OCI-LY1 (cell line): Measurements from ENCODE around the gene SLAIN2.

Experiments
- EZH2 ChIP-seq: fragments of 200-600 bp; sonication (generic), shearing (Covaris generic); IDR thresholded peaks from 2 replicates; pipeline ENCODE4 v1.8.0; 2017; ENCODE audit warnings: borderline replicate concordance, mixed run types, mild to moderate bottlenecking, antibody characterized with exemption, low read length, moderate library complexity, mixed read lengths
- TF ChIP-seq, protein P1 (sequence below): fragments of 200-600 bp; sonication (generic), shearing (Covaris generic); IDR thresholded peaks from 2 replicates; pipeline ENCODE4 v1.5.1; 2017; ENCODE audit warnings: mild to moderate bottlenecking, antibody characterized with exemption, low read length, moderate library complexity, mixed read lengths

DNA sequence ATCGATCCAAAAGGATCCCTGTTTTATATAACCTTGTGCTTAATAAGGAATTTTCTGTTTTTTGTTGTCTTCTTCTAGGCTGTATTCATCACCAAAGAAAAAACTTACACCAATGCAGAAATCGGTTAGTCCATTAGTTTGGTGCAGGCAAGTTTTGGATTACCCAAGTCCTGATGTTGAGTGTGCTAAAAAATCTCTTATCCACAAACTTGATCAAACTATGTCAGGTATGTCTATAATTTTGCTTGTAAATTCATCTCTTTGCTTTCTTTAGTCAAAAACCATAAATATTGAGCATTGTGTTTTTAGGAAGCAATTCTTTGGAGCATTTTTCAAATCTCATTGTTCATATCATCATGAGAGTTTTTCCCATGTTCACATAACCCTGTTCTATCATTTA, 28.4 kb downstream of the SLAIN2 start:
- TF ChIP-seq EZH2: no peak
- TF ChIP-seq, protein P1, sequence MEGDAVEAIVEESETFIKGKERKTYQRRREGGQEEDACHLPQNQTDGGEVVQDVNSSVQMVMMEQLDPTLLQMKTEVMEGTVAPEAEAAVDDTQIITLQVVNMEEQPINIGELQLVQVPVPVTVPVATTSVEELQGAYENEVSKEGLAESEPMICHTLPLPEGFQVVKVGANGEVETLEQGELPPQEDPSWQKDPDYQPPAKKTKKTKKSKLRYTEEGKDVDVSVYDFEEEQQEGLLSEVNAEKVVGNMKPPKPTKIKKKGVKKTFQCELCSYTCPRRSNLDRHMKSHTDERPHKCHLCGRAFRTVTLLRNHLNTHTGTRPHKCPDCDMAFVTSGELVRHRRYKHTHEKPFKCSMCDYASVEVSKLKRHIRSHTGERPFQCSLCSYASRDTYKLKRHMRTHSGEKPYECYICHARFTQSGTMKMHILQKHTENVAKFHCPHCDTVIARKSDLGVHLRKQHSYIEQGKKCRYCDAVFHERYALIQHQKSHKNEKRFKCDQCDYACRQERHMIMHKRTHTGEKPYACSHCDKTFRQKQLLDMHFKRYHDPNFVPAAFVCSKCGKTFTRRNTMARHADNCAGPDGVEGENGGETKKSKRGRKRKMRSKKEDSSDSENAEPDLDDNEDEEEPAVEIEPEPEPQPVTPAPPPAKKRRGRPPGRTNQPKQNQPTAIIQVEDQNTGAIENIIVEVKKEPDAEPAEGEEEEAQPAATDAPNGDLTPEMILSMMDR: no peak
